ENCODE results near the gene C11orf42. TPM values are rescaled to one million over a fixed set of nuclear protein-coding genes. Genes with fewer than 3 reads are reported as not detected.

C11orf42 gene
- total RNA-seq, 1 experiment from 2014 or later, result not detected

- no peak for TF ChIP-seq CTCF (IDR thresholded peaks at IDR 0.05; ENCODE audit: insufficient read depth in 1 of 2, low read depth in 1 of 2, low read length in 1 of 2, severe bottlenecking in 1 of 2, unreplicated experiment in 1 of 2)
- POLR2A ChIA-PET, result no interaction called here
- H3K4me3 ChIP-seq (ENCODE audit: low read depth, low read length), result peak overlapping the region; percentile 54
Observed at GRCh38 chr11:6260207-6260726, 54.9 kb downstream of the C11orf42 start.

More at GRCh38 chr11:6260207-6260726, 54.9 kb downstream of the C11orf42 start:
- H3K4me1 Mint-ChIP-seq (ENCODE audit: low read depth, unreplicated experiment), result no peaks in the 10 kb centered on the region
- intact Hi-C loops (cut with micrococcal nuclease; ENCODE audit: unreplicated experiment), result no loop called here
- no peaks in the 10 kb centered on the region for H3K9me3 Mint-ChIP-seq (ENCODE audit: unreplicated experiment)
- H3K27me3 Mint-ChIP-seq (ENCODE audit: insufficient read depth, unreplicated experiment), result no peaks in the 10 kb centered on the region
- Histone ChIP-seq H3K9me3 (no peaks in the 10 kb centered on the region), H3K4me1 (0 out of 2 replicates have a peak, but pooled peaks cover 8% of the 10 kb centered on the region), H3K27me3 (replicated peaks; ENCODE audit: control insufficient read depth, insufficient read depth, low read length) (peaks cover 8% of the 10 kb centered on the region), H3K36me3 (ENCODE audit: control insufficient read depth, insufficient read depth, low read length) (no peaks in the 10 kb centered on the region)
- DNase-seq, result no peak
- CTCF ChIA-PET, result interaction anchor here (0.7 to 1.4 kb wide), 4 partner anchors 9 to 103 kb away, joined by 3 to 4 read pairs (median 4); no protein-coding TSS in a partner anchor
- no TSS peak for BruUV-seq (replicated peaks)
- H3K36me3 Mint-ChIP-seq (ENCODE audit: insufficient read depth, unreplicated experiment), result no peaks in the 10 kb centered on the region
- no peak overlapping the region for H3K4me3 Mint-ChIP-seq (ENCODE audit: unreplicated experiment)
- H3K27ac Mint-ChIP-seq (ENCODE audit: unreplicated experiment), result no peak overlapping the region

Other genes starting within 250 kb of the C11orf42 start
- not detected in 2 replicates for gene OR56A5, start 237.1 kb upstream of the C11orf42 start, total RNA-seq (2022)
- gene OR52L1, start 218.6 kb upstream of the C11orf42 start, total RNA-seq (2022), result not detected in 2 replicates
- not detected in 2 replicates for gene OR56A4, start 198.6 kb upstream of the C11orf42 start, total RNA-seq (2022)
- gene OR56A1, start 174.8 kb upstream of the C11orf42 start, total RNA-seq (2022), result not detected in 2 replicates
- not detected in 2 replicates for gene OR56B4, start 97.9 kb upstream of the C11orf42 start, total RNA-seq (2022)
- gene OR52B2, start 35.2 kb upstream of the C11orf42 start, total RNA-seq (2022), result not detected in 2 replicates
- not detected in 2 replicates for gene OR52W1, start 6.3 kb upstream of the C11orf42 start, total RNA-seq (2022)
- gene FHIP1B, start 29.1 kb downstream of the C11orf42 start, total RNA-seq (2022), result 26.8 and 27.8 TPM in 2 replicates
- 0.56 TPM in 1 of 2 replicates, not detected in the other for gene CNGA4, start 33.5 kb downstream of the C11orf42 start, total RNA-seq (2022)
- gene CCKBR, start 54.3 kb downstream of the C11orf42 start, total RNA-seq (2022), result 1.6 and 2.1 TPM in 2 replicates
- 7.7 and 11.2 TPM in 2 replicates for gene CAVIN3, start 114.9 kb downstream of the C11orf42 start, total RNA-seq (2022)
- gene SMPD1, start 184.9 kb downstream of the C11orf42 start, total RNA-seq (2022), result 38.6 and 41.9 TPM in 2 replicates
- gene APBB1, start 213.5 kb downstream of the C11orf42 start, total RNA-seq (2022), result 37.8 and 39.0 TPM in 2 replicates
- gene HPX, start 235.4 kb downstream of the C11orf42 start, total RNA-seq (2022), result 10.7 and 10.9 TPM in 2 replicates

Data from Caco-2 (cell line).